MCF 10A (cell line): ENCODE measurements around the gene FADS6. TPM values are rescaled to one million over a fixed set of nuclear protein-coding genes. Genes with fewer than 3 reads are reported as not detected.

Experiments
- BruUV-seq: library from RNA; stranded (reverse); fragments of 400-500 nt; replicated peaks from 2 replicates; lab custom pipeline; 2021; lab: Mats Ljungman, UMichigan
- CTCF ChIA-PET: fragments of 300-600 bp; sonication (Branson Sonifier 250); formaldehyde crosslinking; extraction: SDS; loops from one replicate; lab custom pipeline; 2021; ENCODE audit warnings: antibody characterized with exemption, inconsistent platforms; lab: Yijun Ruan, JAX
- POLR2A ChIA-PET: fragments of 300-600, 350-650 bp; sonication (Branson Sonifier 250); formaldehyde crosslinking; extraction: SDS; loops from one replicate; lab custom pipeline; 2020; ENCODE audit warnings: antibody characterized with exemption, inconsistent platforms; lab: Yijun Ruan, JAX
- DNase-seq: peaks from one replicate; pipeline ENCODE4 v3.0.0-alpha.2; 2018; ENCODE audit not compliant: unreplicated experiment
- H3K27ac Mint-ChIP-seq: one replicate; pipeline ENCODE4 v1.8.0; 2022; ENCODE audit warnings: mild to moderate bottlenecking, low read depth, mixed read lengths; ENCODE audit not compliant: unreplicated experiment
- H3K27me3 Mint-ChIP-seq: one replicate; pipeline ENCODE4 v1.8.0; 2022; ENCODE audit warnings: mixed read lengths; ENCODE audit not compliant: insufficient read depth, unreplicated experiment
- H3K36me3 Mint-ChIP-seq: one replicate; pipeline ENCODE4 v1.8.0; 2022; ENCODE audit warnings: mild to moderate bottlenecking, moderate library complexity, mixed read lengths; ENCODE audit not compliant: insufficient read depth, unreplicated experiment
- H3K4me1 Mint-ChIP-seq: one replicate; pipeline ENCODE4 v1.8.0; 2022; ENCODE audit warnings: mixed read lengths; ENCODE audit not compliant: insufficient read depth, unreplicated experiment
- H3K4me3 Mint-ChIP-seq: one replicate; pipeline ENCODE4 v1.8.0; 2022; ENCODE audit warnings: mild to moderate bottlenecking, moderate library complexity, mixed read lengths; ENCODE audit not compliant: unreplicated experiment
- H3K9me3 Mint-ChIP-seq: one replicate; pipeline ENCODE4 v1.8.0; 2022; ENCODE audit warnings: mixed read lengths; ENCODE audit not compliant: unreplicated experiment
- intact Hi-C: fragments of 100-400 bp; cut with micrococcal nuclease; formaldehyde crosslinking; loops from 2 replicates; pipeline ENCODE4 v1.14.1; 2022
- total RNA-seq: library from RNA; stranded (reverse); gene quantifications from 2 replicates; pipeline ENCODE4 v1.2.3, GENCODE V29; 2022
- TF ChIP-seq, protein P1 (sequence below): fragments of 200-600 bp; IDR thresholded peaks from one replicate; pipeline ENCODE4 v1.8.0; 2022; ENCODE audit warnings: antibody characterized with exemption, mild to moderate bottlenecking; ENCODE audit not compliant: unreplicated experiment

The FADS6 gene
- total RNA-seq, 1 experiment from 2014 or later, result not detected

DNA sequence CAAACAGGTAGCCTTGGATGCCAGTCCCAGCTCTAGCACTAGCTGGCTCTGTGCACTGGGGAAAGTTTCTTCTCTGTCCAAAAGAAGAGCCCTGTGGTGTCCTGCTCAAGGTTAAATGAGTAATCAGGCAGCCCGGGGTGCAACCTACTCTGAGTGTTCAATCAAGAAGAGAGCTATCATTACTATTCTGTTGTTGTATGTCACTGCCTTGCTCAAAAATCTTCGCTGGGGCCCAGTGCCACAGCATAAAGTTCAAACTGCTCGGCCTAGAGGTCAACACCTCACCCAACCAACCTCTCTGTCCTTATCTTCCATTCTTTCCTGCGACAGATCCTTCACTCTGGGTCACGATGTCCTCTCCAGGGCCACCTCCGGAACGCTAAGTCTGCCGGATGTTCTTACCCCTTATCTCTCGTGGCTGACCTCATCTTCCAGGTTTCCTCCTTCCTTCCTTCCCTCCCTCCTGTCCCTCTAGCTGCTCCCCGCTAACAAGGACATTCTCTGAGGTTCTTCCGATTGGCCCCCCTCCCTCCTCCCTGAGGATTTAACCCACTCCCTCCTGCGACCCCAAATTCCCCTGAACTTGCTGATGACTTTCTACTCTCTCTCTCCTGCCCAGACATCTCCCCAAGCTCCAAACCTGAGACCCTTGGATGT lies 25.1 kb downstream of the FADS6 start:
- no TSS peak for BruUV-seq
- H3K27me3 Mint-ChIP-seq, result no peaks in the 10 kb centered on the region
- CTCF ChIA-PET, result interaction anchor here (0.5 to 2.0 kb wide), 8 partner anchors 10 to 591 kb away, joined by 3 to 5 read pairs (median 3); no protein-coding TSS in a partner anchor
- peaks cover 35% of the 10 kb centered on the region for H3K36me3 Mint-ChIP-seq
- no peak for DNase-seq
- POLR2A ChIA-PET, result interaction anchor here (0.7 kb wide), 1 partner anchor 91 kb away, joined by 3 read pairs; no protein-coding TSS in a partner anchor
- no peak overlapping the region for H3K4me3 Mint-ChIP-seq
- H3K27ac Mint-ChIP-seq, result no peak overlapping the region
- H3K4me1 Mint-ChIP-seq, result peaks cover 18% of the 10 kb centered on the region
- H3K9me3 Mint-ChIP-seq, result no peaks in the 10 kb centered on the region
- intact Hi-C loops, result loop anchor here (10.0 kb wide), 1 partner anchor 304 kb away; the partner anchor contains the start of gene CD300H
- TF ChIP-seq, protein P1, sequence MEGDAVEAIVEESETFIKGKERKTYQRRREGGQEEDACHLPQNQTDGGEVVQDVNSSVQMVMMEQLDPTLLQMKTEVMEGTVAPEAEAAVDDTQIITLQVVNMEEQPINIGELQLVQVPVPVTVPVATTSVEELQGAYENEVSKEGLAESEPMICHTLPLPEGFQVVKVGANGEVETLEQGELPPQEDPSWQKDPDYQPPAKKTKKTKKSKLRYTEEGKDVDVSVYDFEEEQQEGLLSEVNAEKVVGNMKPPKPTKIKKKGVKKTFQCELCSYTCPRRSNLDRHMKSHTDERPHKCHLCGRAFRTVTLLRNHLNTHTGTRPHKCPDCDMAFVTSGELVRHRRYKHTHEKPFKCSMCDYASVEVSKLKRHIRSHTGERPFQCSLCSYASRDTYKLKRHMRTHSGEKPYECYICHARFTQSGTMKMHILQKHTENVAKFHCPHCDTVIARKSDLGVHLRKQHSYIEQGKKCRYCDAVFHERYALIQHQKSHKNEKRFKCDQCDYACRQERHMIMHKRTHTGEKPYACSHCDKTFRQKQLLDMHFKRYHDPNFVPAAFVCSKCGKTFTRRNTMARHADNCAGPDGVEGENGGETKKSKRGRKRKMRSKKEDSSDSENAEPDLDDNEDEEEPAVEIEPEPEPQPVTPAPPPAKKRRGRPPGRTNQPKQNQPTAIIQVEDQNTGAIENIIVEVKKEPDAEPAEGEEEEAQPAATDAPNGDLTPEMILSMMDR, result no peak

GRCh38 chr17:74866198-74866835 lies 27.1 kb downstream of the FADS6 start:
- intact Hi-C loops, result loop anchor here (10.0 kb wide), 1 partner anchor 302 kb away; the partner anchor contains the start of gene CD300H

GRCh38 chr17:74865504-74866197 lies 27.8 kb downstream of the FADS6 start:
- no TSS peak for BruUV-seq
- Mint-ChIP-seq H3K4me3 (no peak overlapping the region), H3K27me3 (peaks cover 5% of the 10 kb centered on the region), H3K9me3 (no peaks in the 10 kb centered on the region), H3K36me3 (peaks cover 17% of the 10 kb centered on the region), H3K27ac (no peak overlapping the region), H3K4me1 (no peaks in the 10 kb centered on the region)
- ChIA-PET CTCF (interaction anchor here (0.5 to 6.9 kb wide), 34 partner anchors 9 to 682 kb away, joined by 3 to 69 read pairs (median 4); partner anchors contain the start of genes FADS6, NAT9 and NHERF1), POLR2A (interaction anchor here (4.5 kb wide), 1 partner anchor 7 kb away, joined by 26 read pairs; the partner anchor contains the start of gene FDXR)
- intact Hi-C loops, result loop anchor here (1.0 to 10.0 kb wide), 3 partner anchors 74 to 301 kb away; partner anchors contain the start of gene CD300H
- TF ChIP-seq, protein P1, result no peak
- no peak for DNase-seq

More at GRCh38 chr17:74866198-74866835, 27.1 kb downstream of the FADS6 start:
- Mint-ChIP-seq H3K4me1 (peaks cover 3% of the 10 kb centered on the region), H3K4me3 (no peak overlapping the region), H3K27me3 (no peaks in the 10 kb centered on the region), H3K9me3 (no peaks in the 10 kb centered on the region), H3K36me3 (peaks cover 21% of the 10 kb centered on the region), H3K27ac (no peak overlapping the region)
- no TSS peak for BruUV-seq
- ChIA-PET CTCF (interaction anchor here (0.6 to 6.9 kb wide), 13 partner anchors 26 to 525 kb away, joined by 3 to 69 read pairs (median 3); partner anchors contain the start of genes FADS6, NAT9 and NHERF1), POLR2A (no interaction called here)
- TF ChIP-seq, protein P1, result no peak
- DNase-seq, result no peak
